Medulla oblongata (tissue), 1 donor: ENCODE measurements around the gene HDAC1.

Source experiments
- DNase-seq: peaks from one replicate; pipeline ENCODE4 v3.0.0-alpha.2; 2015; ENCODE audit errors: extremely low spot score

The HDAC1 gene

DNA sequence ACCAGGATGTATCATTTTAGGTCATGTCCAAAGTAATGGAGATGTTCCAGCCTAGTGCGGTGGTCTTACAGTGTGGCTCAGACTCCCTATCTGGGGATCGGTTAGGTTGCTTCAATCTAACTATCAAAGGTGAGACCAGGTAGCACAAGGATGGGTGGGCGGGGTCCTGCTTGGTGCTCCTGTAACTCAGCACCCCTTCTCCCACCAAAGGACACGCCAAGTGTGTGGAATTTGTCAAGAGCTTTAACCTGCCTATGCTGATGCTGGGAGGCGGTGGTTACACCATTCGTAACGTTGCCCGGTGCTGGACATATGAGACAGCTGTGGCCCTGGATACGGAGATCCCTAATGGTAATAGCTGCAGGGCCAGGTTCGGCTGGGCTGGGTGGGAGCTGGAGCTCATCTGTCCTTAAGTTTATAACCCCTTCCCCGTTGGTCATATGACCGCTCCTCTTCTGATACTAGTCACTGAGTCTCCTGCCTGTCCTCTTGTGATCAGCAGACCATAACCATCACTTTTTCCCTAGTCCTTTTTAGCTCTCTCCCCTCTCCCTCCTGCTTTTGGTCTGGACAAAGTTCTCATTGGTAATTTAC lies 38.8 kb downstream of the HDAC1 start:
- no peak for DNase-seq

DNA sequence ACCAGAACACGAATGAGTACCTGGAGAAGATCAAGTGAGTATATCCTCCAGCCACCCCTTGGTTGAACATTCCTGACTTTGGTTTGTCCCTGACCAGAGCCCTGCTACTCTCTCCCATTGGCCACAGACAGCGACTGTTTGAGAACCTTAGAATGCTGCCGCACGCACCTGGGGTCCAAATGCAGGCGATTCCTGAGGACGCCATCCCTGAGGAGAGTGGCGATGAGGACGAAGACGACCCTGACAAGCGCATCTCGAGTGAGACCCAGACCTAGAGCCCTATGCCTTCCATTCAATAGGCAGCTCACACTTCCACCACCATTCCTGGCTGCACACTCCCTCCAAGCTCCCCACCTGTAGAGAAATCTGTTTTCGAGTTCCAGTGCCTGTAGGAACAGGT lies 39.7 kb downstream of the HDAC1 start:
- DNase-seq: no peak

DNA sequence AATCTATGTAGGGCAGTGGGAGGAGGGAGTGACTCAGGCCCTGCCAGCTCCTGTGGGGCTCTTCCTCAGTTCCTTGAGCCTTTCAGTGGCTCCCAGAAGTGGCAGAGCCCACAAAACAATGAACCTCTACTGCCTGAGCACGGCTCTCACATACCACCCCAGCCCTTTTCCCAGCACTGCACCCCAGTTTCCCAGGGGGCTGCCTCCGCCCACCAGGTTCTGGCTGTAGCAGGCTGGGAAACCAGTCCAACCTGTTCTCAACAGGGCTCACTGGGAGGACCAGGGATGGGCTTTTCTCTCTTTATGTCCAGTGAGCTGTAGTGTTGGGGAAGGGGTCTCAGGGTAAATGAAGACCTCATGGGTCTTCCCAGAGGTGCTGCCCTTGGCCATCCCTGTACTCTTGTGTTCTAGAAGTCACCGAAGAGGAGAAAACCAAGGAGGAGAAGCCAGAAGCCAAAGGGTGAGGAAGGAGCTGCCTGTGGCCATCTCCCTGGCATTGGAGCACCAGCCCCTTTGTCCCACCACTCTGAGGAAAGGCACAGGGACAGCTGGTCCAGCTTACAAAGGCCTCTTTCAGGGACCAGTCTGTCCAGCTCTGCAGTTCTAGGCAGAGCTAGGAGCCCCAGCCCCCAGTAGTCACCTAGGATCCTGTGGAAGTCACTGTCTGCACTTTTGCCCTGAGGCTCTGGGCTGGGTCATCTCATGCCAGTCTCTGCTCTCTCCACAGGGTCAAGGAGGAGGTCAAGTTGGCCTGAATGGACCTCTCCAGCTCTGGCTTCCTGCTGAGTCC lies 40.6 kb downstream of the HDAC1 start:
- DNase-seq: peak; percentile 81

DNA sequence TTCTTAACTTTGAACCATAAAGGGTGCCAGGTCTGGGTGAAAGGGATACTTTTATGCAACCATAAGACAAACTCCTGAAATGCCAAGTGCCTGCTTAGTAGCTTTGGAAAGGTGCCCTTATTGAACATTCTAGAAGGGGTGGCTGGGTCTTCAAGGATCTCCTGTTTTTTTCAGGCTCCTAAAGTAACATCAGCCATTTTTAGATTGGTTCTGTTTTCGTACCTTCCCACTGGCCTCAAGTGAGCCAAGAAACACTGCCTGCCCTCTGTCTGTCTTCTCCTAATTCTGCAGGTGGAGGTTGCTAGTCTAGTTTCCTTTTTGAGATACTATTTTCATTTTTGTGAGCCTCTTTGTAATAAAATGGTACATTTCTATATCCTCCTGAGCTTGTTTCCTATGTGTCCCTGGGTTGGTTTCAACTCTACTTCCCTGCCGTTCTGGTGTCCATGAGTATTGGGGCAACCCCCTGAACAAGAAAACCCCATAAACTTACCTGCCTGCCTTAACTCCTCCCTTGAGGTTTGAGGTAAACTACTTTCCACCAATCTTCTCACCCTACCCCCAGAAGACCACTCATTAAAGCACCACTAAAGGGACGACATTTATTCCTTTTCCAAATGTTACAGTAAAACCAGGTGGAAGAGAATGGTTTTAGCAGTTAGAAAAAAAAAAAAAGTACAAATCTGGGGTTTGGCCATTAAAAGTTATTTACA lies 41.5 kb downstream of the HDAC1 start:
- DNase-seq: peak; percentile 45

DNA sequence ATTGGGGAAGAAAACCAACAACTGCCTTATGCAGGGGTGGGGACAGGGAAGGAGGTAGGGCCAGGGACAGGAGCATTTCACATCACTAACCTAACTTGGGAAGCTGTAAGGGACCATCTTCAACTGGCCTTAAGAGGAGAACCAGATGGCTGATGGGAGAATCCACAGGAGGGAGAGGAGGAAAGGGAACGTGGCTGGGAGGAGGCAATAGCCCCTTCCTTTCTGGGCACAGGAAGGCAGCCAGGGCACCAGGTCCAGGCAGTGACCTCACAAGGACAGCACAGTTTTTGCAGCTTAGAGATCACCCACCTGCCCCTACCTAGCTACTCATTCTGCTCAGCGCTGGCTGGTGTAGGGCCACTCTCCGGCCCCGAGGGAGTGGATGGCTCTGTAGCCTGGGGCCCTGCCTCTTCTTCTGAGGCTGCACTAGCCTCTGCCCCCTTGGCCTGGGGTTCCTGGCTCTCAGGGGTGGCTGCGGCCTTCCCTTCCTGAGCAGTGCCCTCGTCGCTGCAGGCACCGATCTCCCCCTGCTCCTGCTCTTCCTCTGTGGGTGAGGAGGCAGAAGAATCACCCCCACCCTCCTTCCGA lies 42.5 kb downstream of the HDAC1 start:
- no peak for DNase-seq

DNA sequence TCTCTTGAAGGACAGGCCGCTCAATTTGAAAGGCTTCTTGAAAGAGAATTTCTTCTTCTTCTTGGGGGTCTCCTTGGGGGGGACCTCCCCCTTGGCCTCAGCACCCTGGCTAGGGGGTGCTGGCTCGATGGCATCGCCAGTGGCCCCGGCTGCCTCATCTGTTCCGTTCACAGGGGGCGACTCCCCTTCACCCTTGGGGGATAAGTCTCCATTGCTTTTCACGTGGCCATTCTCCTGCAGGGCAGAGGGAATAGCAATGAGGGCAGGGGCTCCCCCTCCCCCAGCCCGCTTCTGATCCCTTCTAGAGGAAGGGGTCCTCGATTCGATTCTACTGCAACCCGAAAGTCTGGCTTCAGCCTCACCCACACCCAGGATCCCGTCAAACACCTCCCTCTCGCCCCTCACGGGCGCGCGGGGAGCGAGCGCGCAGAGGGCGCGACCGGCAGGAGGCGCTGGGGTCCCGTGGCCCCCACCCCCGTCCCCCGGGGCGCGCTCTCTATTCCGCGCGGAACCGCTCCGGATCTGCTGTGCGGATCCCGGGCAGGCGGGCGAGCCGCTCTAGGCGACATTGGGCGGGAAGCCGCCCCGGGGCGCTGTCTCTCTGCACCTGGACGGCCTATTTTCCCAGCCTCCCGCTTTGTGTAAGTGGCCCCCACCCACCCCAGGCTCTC lies 43.1 kb downstream of the HDAC1 start:
- DNase-seq: peak; percentile 60

DNA sequence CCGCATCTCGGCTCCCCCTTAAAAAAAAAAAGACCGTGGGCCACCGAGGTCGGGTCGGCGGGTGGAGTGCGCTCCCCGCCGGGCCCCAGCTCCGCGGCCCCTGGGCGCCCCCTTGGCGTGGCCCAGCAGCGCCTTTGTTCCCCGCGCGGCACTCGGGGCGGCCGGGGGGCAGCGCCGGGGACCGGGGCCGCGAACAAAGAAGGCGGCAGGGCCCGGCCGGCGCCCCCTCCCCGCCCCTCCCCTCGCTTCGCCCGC lies 43.6 kb downstream of the HDAC1 start:
- no peak for DNase-seq

DNA sequence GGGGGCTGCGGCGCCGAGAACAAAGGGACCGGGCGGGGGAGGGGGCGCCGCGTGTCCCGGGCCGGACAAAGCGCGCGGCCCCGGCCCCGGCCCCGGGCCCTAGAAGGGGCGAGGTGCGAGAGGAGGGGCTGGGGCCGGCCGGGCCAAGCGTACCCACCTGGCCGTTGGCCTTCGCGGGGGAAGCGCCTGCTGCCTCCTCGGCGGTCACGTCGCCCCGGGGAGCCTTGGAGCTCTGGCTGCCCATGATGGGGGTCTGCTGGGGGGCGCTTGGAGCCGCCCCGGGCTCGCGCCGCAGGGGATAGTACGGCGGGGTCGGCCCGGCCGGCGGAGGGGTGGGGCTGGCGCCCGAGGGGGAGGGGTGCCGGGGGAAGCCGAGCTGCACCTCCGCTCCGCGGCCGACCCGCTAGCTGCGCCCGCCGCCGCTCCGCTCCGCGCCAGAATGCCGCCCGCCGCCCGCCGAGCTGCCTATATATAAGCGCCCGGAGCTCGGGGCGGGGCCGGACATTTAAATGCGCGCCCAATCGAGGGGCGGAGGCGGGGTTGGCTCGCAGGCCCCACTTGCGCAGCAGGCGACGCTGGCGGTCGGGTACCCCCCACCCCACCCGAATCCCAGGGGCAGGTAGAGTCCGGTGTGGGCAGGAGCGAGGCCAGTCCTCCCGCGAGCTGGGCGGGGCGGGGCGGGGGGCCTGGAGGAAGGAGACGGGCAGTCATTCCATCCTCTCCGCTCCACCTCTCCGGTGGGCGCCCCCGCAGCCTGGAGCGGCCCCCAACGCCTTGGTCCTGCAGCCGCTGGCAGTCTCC lies 44.1 kb downstream of the HDAC1 start, which contains the start of gene MARCKSL1:
Gene MARCKSL1, minus strand, starts transcription at position 444 of the 801 bp plus-strand sequence. Its CDS starts 200 bp downstream, at position 244.
- DNase-seq: peak; percentile 82

DNA sequence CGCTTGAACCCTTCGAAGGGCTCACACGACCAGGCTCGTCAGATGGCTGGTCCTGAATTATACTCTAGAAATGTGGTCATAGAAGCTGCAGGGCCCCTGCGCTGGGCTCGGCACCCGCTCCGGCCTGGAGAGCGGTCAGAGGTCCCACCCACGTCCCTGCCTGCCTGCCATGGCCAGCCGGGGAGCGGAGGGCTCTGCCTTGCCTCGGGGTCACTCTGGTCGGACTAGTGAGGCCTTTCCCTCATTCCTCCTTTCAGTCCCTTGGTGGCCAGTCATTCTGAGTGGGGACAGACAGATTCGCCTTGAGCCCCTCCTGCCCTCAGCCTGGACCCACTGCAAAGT lies 44.7 kb downstream of the HDAC1 start:
- no peak for DNase-seq

DNA sequence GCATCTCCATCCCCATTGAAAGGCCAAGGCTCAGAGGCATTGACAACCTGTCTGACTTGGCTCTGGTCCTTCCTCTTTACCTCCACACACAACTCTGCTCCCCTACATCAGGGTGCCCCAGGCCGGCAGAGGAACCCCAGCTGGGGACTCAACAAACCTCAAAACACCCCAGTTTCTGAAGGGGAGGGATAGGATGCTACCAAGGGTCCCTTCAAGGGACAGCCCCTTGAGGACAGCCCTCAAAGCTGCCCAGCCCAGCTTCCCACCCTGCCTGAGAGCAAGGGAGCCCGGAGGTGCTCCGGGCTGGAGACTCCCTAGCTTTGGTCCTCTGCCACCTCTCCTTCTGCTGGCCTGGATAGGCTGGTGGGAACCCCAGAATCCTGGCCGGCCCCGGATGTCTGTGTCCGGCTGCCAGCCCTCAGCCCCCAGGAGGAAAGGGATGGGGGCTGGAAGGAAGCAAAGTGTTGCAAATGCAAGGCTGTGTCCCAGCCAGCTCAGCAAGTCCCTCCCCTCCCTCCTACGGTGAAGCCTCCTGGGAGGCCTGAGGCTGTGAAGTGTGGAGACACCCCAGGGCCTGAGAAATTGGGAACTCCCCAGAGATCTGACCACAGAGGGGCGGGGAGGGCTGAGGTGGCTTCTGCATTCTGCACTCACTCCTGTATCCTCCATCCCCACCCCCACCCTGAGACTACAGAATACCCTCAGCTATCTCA lies 45.2 kb downstream of the HDAC1 start:
- DNase-seq: no peak

DNA sequence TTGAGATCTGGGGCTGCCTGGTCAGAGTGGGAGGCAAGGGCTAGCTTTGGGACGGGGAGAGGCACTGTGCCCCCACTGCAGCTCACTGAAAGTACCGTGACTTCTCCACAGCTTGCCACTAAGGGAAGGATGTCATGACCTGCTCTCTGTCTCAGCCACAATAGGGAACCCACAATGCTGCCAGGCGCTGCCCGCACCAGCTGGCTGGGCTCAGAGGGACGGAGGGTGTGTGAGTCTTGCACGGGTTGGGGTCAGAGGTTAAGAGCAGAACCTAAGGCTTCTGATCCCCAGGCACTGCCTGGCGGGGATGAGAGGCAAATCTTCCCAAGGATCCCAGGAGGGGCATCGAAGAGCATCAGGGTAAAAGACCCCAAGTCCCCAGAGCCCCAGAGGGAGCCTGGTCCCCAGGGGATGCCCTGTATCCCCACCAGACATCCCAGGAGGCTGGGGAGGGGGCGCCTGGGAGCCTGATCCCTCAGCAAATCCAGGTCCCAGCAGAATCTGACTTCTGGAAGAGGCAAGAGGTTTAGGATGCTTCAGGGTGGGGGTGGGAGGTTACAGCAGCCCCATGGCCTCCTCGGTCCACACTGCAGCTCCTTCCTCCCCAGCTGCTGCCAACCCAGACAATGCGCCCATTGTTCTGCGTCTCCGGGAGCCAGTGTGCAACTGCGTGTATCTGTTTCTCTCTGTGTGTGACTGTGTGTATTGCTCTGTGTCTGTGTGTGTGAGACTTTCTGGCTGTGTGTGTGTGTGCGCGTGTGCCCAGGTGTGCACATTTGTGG lies 46.2 kb downstream of the HDAC1 start:
- DNase-seq: peak; percentile 95

DNA sequence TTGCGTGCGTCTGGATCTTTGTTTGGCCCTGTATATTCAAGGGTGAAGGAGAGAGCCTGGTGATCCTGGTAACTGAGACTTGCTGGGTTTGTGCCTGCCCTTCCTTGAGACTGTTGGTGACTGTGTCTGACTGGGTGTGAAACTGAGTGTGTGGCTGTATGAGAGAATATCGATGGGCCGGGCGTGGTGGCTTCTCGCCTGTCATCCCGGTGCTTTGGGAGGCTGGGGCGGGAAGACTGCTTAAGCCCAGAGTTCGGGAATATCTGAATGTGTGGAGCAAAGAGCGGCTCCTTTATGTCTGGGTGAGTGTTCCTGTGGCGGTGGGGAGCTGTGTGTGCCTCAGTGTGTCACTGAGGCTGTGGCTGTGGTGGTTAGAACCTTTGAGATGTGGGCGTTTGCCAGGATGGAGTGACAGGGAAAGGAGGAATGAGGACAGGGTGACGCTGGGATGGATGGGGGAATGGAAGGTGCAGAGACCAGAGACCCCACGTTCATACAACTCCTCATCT lies 46.8 kb downstream of the HDAC1 start:
- no peak for DNase-seq

DNA sequence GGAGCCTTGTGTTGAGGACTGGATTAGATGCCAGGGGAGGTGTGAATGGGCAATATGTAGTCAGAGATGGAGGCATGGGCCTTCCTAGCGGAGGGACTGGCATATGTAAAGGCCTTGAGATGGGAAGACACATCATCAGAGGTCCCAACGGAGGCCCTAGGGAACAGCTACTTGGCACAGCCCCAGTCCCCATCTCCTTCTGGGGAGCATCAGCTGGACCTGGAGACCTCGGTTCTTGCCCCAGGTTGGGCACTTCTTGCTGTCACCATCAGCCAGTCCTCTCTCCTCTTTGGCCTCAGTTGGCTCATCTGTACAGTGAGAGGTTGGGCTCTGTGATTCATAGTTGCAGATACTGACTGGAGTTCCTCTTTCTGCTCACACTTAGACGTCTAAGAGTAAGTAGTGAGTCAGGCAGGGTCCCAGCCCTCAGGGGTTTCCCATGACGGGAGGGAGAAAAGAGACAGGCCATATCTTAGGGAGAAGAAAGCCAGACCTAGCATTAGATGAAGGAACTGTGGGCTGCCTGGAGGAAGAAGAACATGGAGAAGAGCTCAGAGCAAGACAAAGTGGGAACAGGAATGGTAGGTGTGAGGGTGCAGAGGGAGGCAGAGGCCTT lies 47.6 kb downstream of the HDAC1 start:
- no peak for DNase-seq

DNA sequence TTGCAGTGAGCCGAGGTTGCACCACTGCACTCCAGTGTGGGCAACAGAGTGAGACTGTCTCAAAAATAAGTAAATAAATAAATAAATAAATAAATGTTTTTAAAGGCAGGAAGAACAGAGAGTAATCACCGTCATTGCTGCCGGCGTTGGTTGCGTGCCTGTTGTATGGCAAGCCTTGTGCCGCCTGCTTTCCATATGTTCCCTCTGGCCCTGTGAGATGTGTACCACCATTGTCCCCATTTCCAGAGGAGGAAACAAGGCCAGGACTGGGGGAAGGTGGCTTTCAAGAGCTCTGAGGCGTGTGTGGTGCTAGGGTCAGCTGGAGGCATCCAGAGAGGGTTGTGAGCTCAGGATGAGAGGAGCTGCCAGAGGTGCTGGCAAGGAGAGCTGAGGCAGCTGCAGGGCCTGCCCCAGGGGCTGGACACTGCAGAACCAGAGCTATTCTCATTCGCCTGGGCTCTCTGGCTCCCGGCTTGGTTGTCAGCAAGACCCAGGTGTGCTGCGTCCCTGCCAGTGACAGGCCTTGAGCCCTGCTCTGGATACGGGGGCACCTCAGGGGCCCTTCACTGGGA lies 49.4 kb downstream of the HDAC1 start:
- peak; percentile 57 for DNase-seq

DNA sequence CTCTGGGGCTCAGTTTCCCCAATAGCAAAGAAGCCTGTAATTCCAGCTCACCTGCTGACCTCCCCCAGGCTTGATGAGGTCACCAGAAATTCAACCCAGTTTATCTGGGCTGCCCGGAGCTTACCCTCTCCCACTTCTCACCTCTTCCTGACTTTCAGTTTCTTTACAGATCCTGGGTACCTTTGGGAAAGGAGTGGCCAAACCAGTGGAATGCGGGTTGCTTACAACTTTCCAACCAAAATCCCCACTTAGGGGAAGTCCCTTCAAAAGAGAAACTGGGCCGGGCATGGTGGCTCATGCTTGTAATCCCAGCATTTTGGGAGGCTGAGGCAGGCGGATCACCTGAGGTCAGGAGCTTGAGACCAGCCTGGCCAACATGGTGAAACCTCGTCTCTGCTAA lies 50.1 kb downstream of the HDAC1 start:
- no peak for DNase-seq

DNA sequence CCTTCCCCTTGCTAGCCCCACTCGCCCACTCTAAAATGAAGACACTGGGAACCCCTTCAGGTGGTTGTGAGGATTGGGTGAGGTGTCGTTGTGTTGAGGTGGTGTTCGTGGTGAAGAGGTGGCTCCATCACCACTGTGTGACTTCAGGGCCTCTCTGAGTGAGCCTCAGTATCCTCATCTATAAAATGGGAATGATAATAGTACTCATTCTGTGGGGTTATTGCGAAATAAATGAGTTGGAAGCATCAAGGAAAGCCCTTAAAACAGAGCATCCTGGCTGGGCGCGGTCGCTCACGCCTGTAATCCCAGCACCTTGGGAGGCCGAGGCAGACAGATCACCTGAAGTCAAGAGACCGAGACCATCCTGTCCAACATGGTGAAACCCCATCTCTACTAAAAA lies 50.8 kb downstream of the HDAC1 start:
- no peak for DNase-seq

DNA sequence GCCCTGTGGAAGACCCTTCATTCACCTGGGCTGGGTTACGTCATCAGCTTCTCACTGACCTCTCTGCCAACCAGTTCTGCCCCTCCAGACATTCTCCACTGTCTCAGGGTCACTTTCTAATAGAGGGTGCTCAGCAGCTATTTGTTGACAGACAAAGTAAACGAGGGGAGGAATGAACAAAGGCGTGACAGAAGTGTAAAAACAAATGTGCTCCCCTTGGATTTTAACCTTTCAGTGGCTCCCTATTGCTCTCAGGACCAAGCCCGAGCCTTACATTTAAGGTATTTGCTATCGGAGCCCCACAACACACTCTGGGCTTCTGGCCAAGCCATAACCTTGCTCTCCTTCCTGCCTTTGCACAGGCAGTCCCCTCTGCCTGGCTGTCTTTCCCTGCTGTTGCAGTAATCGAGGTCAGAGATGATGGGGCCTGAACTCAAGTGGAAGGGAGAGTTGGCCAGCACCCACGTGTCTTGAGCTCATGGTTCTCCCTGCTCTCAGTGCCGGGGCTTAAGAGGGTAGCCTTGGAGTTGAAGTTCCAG lies 53.5 kb downstream of the HDAC1 start:
- DNase-seq: no peak

DNA sequence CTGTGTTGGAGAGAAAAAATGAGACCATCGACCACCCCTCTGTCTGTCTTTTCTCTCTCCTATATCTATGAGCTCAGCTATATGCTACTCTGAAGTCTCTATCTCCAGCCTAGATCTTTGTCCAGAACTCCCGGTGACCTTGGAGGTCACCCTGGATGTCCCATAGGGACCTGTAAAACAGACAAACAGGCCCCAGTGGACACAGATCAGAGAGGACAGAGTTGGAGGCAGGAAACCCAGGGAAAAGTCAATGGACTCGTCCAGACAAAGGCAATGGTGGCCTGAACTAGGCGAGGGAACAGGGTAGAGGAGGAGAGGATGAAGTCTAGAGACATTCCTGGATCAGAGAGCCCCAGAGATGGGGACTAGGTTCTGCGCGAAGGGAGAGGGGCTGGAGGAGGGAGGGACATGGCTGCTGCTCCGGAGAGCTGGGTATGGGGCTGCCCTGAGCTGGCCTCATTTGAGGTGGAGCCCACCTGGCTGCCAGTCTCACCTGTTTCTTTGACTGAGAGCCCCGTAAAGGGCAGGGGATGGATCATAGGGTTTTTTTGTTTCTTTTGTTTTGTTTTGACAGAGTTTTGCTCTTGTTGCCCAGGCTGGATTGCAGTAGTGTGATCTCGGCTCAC lies 54.8 kb downstream of the HDAC1 start:
- DNase-seq: no peak
